H1 (cell line): ENCODE results near the gene DARS1.

Experiments used
- ATF3 ChIP-seq: IDR thresholded peaks from 2 replicates; pipeline ENCODE4 v1.6.1; 2011; ENCODE audit warnings: low read depth, mild to moderate bottlenecking, low read length; ENCODE audit not compliant: insufficient read depth
- BCL11A ChIP-seq, 2 experiments: IDR thresholded peaks; one replicate each; pipeline ENCODE4 v1.6.1; 2011; ENCODE audit warnings: low read depth in 2 of 2, low read length in 2 of 2, mild to moderate bottlenecking in 2 of 2
- BRCA1 ChIP-seq: IDR thresholded peaks from 2 replicates; pipeline ENCODE4 v1.6.1; 2012; ENCODE audit warnings: low read depth, low read length, improper control_type of control experiment
- CEBPB ChIP-seq: IDR thresholded peaks from 2 replicates; pipeline ENCODE4 v1.6.1; 2012; ENCODE audit warnings: low read depth, low read length
- CTCF ChIP-seq, 3 experiments: IDR thresholded peaks; 1 replicate in 2 of 3; 2 replicates in 1 of 3; pipeline versions ENCODE4 v1.5.1 to v1.6.1; 2011; ENCODE audit warnings: low read length in 3 of 3, mild to moderate bottlenecking in 3 of 3, inconsistent platforms in 2 of 3, low read depth in 1 of 3, moderate library complexity in 1 of 3; ENCODE audit not compliant: insufficient read depth in 1 of 3; ENCODE audit errors: control extremely low read depth in 1 of 3
- JUND ChIP-seq: IDR thresholded peaks from 2 replicates; pipeline ENCODE4 v1.6.1; 2011; ENCODE audit warnings: mild to moderate bottlenecking, improper control_type of control experiment, low read length
- KDM1A ChIP-seq: fragments of 200-600, 300-600 bp; sonication (generic); IDR thresholded peaks from 2 replicates; pipeline ENCODE4 v1.7.1; 2016; ENCODE audit warnings: mild to moderate bottlenecking, low read length, borderline replicate concordance
- KDM5A ChIP-seq: fragments of 200-600 bp; IDR thresholded peaks from 2 replicates; pipeline ENCODE4 v1.7.1; 2012; ENCODE audit warnings: mild to moderate bottlenecking, low read length, inconsistent platforms, mixed read lengths
- MAFK ChIP-seq: IDR thresholded peaks from 2 replicates; pipeline ENCODE4 v1.6.1; 2012; ENCODE audit warnings: low read depth, mild to moderate bottlenecking, improper control_type of control experiment, low read length
- POLR2A ChIP-seq, 2 experiments: IDR thresholded peaks; 1 replicate in 1 of 2; 2 replicates in 1 of 2; pipeline ENCODE4 v1.6.1; 2011; ENCODE audit warnings: low read depth in 2 of 2, low read length in 2 of 2, mild to moderate bottlenecking in 2 of 2; ENCODE audit errors: control extremely low read depth in 1 of 2
- SRF ChIP-seq: IDR thresholded peaks from 2 replicates; pipeline ENCODE4 v1.6.1; 2011; ENCODE audit warnings: mild to moderate bottlenecking, low read depth, low read length, moderate library complexity
- TF ChIP-seq, protein P1 (sequence below): IDR thresholded peaks from 2 replicates; pipeline ENCODE4 v1.6.1; 2012; ENCODE audit warnings: low read length, inconsistent platforms
- TF ChIP-seq, protein P2 (sequence below): IDR thresholded peaks from 2 replicates; pipeline ENCODE4 v1.6.1; 2012; ENCODE audit warnings: inconsistent platforms

GRCh38 chr2:135863233-135863632 is 122.2 kb downstream of the DARS1 start:
- TF ChIP-seq POLR2A (IDR thresholded peaks at IDR 0.05; ENCODE audit: control extremely low read depth in 1 of 2, low read depth in 2 of 2, low read length in 2 of 2) (no peak), CTCF (IDR thresholded peaks at IDR 0.05; ENCODE audit: control extremely low read depth in 1 of 3, insufficient read depth in 1 of 3, low read depth in 1 of 3, low read length in 3 of 3) (no peak), BRCA1 (no peak), KDM5A (no peak), JUND (no peak), KDM1A (no peak), MAFK (no peak), ATF3 (no peak), SRF (no peak), BCL11A (IDR thresholded peaks at IDR 0.05; ENCODE audit: low read depth in 2 of 2, low read length in 2 of 2) (no peak), CEBPB (no peak)
- TF ChIP-seq, protein P1, sequence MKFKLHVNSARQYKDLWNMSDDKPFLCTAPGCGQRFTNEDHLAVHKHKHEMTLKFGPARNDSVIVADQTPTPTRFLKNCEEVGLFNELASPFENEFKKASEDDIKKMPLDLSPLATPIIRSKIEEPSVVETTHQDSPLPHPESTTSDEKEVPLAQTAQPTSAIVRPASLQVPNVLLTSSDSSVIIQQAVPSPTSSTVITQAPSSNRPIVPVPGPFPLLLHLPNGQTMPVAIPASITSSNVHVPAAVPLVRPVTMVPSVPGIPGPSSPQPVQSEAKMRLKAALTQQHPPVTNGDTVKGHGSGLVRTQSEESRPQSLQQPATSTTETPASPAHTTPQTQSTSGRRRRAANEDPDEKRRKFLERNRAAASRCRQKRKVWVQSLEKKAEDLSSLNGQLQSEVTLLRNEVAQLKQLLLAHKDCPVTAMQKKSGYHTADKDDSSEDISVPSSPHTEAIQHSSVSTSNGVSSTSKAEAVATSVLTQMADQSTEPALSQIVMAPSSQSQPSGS = no peak
- TF ChIP-seq, protein P2, sequence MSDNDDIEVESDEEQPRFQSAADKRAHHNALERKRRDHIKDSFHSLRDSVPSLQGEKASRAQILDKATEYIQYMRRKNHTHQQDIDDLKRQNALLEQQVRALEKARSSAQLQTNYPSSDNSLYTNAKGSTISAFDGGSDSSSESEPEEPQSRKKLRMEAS = no peak
